HL-60 (cell line): ENCODE results near the gene DSCAML1.
A peak's percentile ranks its signal among the peaks of the same experiment; 100 is the strongest.

ENCODE experiments used
- DNase-seq, 2 experiments: peaks; one replicate each; pipeline ENCODE4 v3.0.0-alpha.2; 2010 to 2020; ENCODE audit warnings: low read depth in 1 of 2, low spot score in 1 of 2
- H3K27ac ChIP-seq: fragments of 250-450 bp; sonication (Bioruptor Pico); replicated peaks from 2 replicates; pipeline ENCODE4 v1.5.1; 2020; ENCODE audit warnings: mild to moderate bottlenecking, moderate library complexity
- H3K27me3 ChIP-seq: fragments of 250-450 bp; sonication (Bioruptor Pico); 2 replicates; pipeline ENCODE4 v1.5.1; 2021; ENCODE audit warnings: mild to moderate bottlenecking, moderate library complexity; ENCODE audit not compliant: insufficient read depth, poor library complexity, severe bottlenecking
- H3K4me3 ChIP-seq: replicated peaks from 2 replicates; pipeline ENCODE4 v1.5.1; 2011; ENCODE audit warnings: mild to moderate bottlenecking, control low read depth, low read length; ENCODE audit not compliant: insufficient read depth
- GABPA ChIP-seq: IDR thresholded peaks from 2 replicates; pipeline ENCODE4 v1.6.1; 2012; ENCODE audit warnings: low read depth
- POLR2AphosphoS5 ChIP-seq: IDR thresholded peaks from 2 replicates; pipeline ENCODE4 v1.6.1; 2012; ENCODE audit warnings: low read depth
- SPI1 ChIP-seq: IDR thresholded peaks from 2 replicates; pipeline ENCODE4 v1.6.1; 2012; ENCODE audit warnings: low read depth, mild to moderate bottlenecking, borderline replicate concordance
- TF ChIP-seq, protein P1 (sequence below): IDR thresholded peaks from 2 replicates; pipeline ENCODE4 v1.6.1; 2012; ENCODE audit warnings: low read depth; ENCODE audit not compliant: insufficient replicate concordance
- TF ChIP-seq, protein P2 (sequence below): IDR thresholded peaks from one replicate; pipeline ENCODE4 v1.5.1; 2011; ENCODE audit warnings: low read length, control low read depth, inconsistent platforms; ENCODE audit not compliant: insufficient read depth

The DSCAML1 gene

DNA sequence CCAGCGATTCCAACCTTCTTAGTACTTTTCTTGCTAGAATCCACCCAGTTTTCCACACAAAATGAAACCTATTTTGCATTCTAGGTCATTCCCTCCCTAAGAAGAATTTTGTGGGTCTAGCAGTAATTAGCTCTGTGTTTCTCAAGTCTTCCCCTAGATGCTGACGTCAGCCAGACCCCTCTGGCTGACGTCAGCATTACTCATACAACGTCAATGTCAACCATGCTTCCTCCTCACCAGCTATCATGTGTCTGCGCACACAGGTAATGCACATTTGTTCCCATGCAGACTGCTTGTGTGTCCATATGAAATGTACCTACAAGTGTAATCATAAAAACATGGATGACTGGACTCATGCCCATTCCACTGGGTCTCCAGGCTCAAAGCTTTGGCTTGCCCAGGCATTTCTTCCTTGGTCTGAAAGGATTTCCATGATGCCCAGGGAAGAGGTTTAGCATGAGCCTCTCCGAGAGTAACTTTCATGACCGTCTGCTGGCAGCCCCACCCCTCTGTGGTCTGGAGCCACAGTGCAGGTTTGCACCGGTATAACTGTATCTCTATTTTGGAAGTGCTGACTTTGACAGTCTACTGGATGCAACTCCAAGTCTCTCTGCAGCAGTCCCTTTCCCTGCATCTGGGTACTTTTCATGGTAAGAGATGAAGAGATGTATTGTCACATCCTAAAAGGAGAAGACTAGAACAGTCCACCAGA lies 58.6 kb downstream of the DSCAML1 start:
- H3K27ac ChIP-seq, result no peak overlapping the region
- no peak for DNase-seq
- TF ChIP-seq, protein P1, sequence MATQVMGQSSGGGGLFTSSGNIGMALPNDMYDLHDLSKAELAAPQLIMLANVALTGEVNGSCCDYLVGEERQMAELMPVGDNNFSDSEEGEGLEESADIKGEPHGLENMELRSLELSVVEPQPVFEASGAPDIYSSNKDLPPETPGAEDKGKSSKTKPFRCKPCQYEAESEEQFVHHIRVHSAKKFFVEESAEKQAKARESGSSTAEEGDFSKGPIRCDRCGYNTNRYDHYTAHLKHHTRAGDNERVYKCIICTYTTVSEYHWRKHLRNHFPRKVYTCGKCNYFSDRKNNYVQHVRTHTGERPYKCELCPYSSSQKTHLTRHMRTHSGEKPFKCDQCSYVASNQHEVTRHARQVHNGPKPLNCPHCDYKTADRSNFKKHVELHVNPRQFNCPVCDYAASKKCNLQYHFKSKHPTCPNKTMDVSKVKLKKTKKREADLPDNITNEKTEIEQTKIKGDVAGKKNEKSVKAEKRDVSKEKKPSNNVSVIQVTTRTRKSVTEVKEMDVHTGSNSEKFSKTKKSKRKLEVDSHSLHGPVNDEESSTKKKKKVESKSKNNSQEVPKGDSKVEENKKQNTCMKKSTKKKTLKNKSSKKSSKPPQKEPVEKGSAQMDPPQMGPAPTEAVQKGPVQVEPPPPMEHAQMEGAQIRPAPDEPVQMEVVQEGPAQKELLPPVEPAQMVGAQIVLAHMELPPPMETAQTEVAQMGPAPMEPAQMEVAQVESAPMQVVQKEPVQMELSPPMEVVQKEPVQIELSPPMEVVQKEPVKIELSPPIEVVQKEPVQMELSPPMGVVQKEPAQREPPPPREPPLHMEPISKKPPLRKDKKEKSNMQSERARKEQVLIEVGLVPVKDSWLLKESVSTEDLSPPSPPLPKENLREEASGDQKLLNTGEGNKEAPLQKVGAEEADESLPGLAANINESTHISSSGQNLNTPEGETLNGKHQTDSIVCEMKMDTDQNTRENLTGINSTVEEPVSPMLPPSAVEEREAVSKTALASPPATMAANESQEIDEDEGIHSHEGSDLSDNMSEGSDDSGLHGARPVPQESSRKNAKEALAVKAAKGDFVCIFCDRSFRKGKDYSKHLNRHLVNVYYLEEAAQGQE, result no peak
- TF ChIP-seq POLR2AphosphoS5, result no peak
- TF ChIP-seq, protein P2, sequence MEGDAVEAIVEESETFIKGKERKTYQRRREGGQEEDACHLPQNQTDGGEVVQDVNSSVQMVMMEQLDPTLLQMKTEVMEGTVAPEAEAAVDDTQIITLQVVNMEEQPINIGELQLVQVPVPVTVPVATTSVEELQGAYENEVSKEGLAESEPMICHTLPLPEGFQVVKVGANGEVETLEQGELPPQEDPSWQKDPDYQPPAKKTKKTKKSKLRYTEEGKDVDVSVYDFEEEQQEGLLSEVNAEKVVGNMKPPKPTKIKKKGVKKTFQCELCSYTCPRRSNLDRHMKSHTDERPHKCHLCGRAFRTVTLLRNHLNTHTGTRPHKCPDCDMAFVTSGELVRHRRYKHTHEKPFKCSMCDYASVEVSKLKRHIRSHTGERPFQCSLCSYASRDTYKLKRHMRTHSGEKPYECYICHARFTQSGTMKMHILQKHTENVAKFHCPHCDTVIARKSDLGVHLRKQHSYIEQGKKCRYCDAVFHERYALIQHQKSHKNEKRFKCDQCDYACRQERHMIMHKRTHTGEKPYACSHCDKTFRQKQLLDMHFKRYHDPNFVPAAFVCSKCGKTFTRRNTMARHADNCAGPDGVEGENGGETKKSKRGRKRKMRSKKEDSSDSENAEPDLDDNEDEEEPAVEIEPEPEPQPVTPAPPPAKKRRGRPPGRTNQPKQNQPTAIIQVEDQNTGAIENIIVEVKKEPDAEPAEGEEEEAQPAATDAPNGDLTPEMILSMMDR, result no peak
- TF ChIP-seq GABPA, result no peak
- TF ChIP-seq SPI1, result no peak

DNA sequence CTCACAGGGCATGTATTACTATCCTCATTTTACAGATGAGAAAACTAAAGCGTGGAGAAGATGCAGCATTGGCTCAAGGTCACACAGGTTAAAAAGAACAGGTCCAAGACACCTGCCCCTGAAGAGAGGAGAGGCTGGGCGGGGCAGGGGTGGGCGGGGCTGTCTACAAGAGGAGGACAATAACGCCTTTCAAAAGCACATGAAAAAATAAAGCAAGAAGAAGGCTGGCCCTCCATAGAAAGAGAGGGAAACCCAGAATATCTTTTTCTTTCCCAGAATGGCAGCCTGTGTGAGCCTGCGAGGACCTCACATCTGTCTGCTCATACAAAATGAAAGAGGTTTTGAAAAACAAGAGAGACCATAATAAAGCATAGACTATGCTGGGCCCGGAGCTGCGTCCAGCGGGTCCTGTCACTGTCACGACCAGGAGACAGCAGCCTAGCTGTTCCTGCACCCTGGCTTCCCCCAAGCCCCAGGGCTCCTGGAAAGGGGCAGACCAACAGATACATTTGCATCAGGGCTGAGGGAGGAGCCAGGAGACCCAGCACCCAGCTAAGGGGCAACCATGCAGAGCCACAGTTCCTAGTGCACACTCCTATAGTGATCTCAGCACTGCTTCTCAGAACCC lies 61.6 kb downstream of the DSCAML1 start:
- Histone ChIP-seq H3K27me3 (peaks cover 4% of the 10 kb centered on the region), H3K27ac (no peak overlapping the region), H3K4me3 (no peak overlapping the region)
- TF ChIP-seq, protein P1, result no peak
- TF ChIP-seq SPI1, result no peak
- TF ChIP-seq, protein P2, result no peak
- no peak for TF ChIP-seq POLR2AphosphoS5
- TF ChIP-seq GABPA, result no peak
- no peak for DNase-seq

More for the DNA sequence above, 58.6 kb downstream of the DSCAML1 start:
- Histone ChIP-seq H3K4me3 (no peak overlapping the region), H3K27me3 (peaks cover 4% of the 10 kb centered on the region)

DNA sequence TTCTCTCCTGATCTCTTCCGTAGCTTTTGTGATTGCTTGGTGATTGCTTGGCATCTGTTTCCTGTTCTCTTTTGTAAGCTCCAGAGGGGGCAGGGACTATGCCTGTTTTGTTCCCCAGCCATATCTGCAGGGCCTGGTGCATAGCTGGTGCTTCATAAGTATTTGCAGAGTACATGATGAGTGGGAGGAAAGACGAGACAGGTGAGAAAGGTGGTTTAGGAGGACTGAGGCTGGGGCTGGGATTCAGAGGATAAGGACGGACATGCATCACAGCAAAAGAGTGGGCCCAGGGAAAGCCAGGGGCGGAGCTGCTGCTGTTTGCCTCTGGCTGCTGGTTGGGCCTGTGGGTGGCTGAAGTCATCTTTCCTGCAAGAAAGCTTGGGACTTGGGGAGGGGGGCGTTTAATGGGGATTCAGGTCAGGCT lies 62.4 kb downstream of the DSCAML1 start:
- DNase-seq, result peak in 1 of 2 experiments; percentile 69
- H3K4me3 ChIP-seq, result no peak overlapping the region
- peaks cover 4% of the 10 kb centered on the region for H3K27me3 ChIP-seq
- H3K27ac ChIP-seq, result no peak overlapping the region
- TF ChIP-seq, protein P1, result no peak
- peak; percentile 56; the same call in 1 of the 2 replicates for TF ChIP-seq POLR2AphosphoS5
